Type B pancreatic cell (in vitro differentiated cells): ENCODE measurements around the gene IQCN. TPM values are rescaled to one million over a fixed set of nuclear protein-coding genes. Genes with fewer than 3 reads are reported as not detected.

Experiments
- DNase-seq: peaks from one replicate; pipeline ENCODE4 v3.0.0; 2021; ENCODE audit warnings: mixed read lengths; ENCODE audit not compliant: unreplicated experiment; ENCODE audit errors: extremely low spot score
- H3K27ac Mint-ChIP-seq: 2 replicates; pipeline ENCODE4 v1.8.0; 2021; ENCODE audit warnings: mild to moderate bottlenecking, mixed read lengths
- H3K27me3 Mint-ChIP-seq: 2 replicates; pipeline ENCODE4 v1.8.0; 2021; ENCODE audit warnings: mixed read lengths
- H3K36me3 Mint-ChIP-seq: 2 replicates; pipeline ENCODE4 v1.8.0; 2021; ENCODE audit warnings: mixed read lengths
- H3K4me1 Mint-ChIP-seq: one replicate; pipeline ENCODE4 v1.8.0; 2021; ENCODE audit warnings: mixed read lengths; ENCODE audit not compliant: unreplicated experiment
- H3K4me3 Mint-ChIP-seq: 2 replicates; pipeline ENCODE4 v1.8.0; 2021; ENCODE audit warnings: mild to moderate bottlenecking, mixed read lengths
- H3K9me3 Mint-ChIP-seq: 2 replicates; pipeline ENCODE4 v1.8.0; 2021; ENCODE audit warnings: mixed read lengths
- total RNA-seq: library from RNA; stranded (reverse); gene quantifications from 2 replicates; pipeline ENCODE4 v1.2.1, GENCODE V29; 2021; ENCODE audit warnings: low replicate concordance
- TF ChIP-seq, protein P1 (sequence below): fragments of 200-600 bp; sonication (generic); conservative IDR thresholded peaks from 2 replicates; pipeline ENCODE4 v1.5.0; 2021; ENCODE audit warnings: antibody characterized with exemption, mild to moderate bottlenecking

The IQCN gene
- total RNA-seq, 1 donor from 2014 or later: 7.8 TPM

DNA sequence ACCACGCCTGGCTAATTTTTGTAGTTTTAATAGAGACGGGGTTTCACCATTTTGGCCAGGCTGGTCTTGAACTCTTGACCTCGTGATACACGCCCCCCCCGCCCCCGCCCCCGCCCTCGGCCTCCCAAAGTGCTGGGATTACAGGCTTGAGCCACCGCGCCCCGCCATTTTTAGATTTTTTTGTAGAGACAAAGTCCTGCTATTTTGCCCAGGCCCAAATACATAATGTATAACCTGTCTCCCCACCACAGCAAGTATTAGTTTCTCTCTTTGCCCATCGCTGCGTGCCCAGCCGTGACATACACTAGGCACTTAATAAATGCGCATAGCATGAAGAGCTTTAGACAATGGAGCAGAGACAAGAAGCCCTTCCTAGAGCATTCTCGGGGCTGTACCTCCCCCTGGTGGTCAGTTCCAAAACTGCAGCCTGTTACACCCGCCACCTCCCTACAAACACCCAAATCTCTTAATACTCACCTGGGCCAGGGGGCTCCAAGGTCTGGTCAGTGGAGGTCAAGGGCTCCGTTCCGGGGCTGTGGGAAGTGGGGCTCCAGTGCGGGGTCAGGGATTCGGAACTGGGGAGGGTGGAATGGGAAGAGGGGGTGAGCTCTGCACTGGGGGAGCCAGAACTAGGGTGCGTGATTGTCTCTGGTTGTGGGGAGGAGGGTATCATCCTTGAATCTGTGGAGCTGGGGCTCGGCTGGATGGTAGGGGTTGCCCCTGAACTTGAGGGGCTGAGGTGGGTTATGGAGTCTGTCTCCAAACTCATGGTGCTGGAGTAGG is 22.5 kb downstream of the IQCN start:
- Mint-ChIP-seq H3K27me3 (peaks cover 29% of the 10 kb centered on the region), H3K9me3 (no peaks in the 10 kb centered on the region), H3K4me3 (peak overlapping the region; percentile 1), H3K4me1 (peaks cover 6% of the 10 kb centered on the region), H3K27ac (peak overlapping the region; percentile 37), H3K36me3 (no peaks in the 10 kb centered on the region)
- TF ChIP-seq, protein P1, sequence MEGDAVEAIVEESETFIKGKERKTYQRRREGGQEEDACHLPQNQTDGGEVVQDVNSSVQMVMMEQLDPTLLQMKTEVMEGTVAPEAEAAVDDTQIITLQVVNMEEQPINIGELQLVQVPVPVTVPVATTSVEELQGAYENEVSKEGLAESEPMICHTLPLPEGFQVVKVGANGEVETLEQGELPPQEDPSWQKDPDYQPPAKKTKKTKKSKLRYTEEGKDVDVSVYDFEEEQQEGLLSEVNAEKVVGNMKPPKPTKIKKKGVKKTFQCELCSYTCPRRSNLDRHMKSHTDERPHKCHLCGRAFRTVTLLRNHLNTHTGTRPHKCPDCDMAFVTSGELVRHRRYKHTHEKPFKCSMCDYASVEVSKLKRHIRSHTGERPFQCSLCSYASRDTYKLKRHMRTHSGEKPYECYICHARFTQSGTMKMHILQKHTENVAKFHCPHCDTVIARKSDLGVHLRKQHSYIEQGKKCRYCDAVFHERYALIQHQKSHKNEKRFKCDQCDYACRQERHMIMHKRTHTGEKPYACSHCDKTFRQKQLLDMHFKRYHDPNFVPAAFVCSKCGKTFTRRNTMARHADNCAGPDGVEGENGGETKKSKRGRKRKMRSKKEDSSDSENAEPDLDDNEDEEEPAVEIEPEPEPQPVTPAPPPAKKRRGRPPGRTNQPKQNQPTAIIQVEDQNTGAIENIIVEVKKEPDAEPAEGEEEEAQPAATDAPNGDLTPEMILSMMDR: peak; percentile 93
- DNase-seq: peak; percentile 80

DNA sequence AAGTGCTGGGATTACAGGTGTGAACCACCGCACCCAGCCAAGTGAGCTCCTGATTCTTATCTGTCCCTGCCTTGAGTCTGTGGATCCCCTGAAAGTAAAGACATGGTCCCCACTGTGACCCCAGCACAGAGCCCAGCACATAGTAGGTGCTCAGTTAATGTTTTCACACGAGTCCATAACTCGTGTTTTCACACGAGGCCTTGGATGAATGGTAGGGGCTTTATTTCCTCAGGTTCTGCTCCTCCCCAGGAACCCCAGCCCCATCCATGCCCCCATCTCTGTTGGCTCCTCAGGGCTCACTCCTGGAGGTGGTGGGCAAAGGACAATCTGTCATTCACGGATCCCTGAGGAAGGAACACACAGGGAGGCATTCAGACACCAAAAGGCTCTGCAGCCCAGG is 24.4 kb downstream of the IQCN start:
- DNase-seq: no peak
- no peaks in the 10 kb centered on the region for H3K36me3 Mint-ChIP-seq
- TF ChIP-seq, protein P1: no peak
- peaks cover 6% of the 10 kb centered on the region for H3K4me1 Mint-ChIP-seq
- peaks cover 26% of the 10 kb centered on the region for H3K27me3 Mint-ChIP-seq
- no peak overlapping the region for H3K4me3 Mint-ChIP-seq
- no peaks in the 10 kb centered on the region for H3K9me3 Mint-ChIP-seq
- H3K27ac Mint-ChIP-seq: no peak overlapping the region

DNA sequence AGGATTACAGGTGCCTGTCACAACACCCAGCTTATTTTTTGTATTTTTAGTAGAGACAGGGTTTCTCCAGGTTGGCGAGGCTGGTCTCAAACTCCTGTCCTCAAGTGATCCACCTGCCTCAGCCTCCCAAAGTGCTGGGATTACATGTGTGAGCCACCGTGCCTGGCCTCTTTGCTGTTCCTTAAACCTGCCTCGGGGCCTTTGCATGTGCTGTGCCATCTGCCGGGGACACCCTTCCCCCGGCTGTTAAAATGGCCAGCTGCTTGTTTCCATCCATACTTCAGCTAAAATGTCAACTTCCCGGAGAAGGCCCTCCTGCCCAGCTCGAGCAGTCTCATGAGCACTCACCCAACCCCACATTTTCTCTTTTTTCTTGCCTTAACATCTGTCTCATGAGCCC is 29.0 kb downstream of the IQCN start:
- no peak overlapping the region for H3K4me3 Mint-ChIP-seq
- peaks cover 10% of the 10 kb centered on the region for H3K27me3 Mint-ChIP-seq
- no peak overlapping the region for H3K27ac Mint-ChIP-seq
- no peaks in the 10 kb centered on the region for H3K36me3 Mint-ChIP-seq
- H3K4me1 Mint-ChIP-seq: no peaks in the 10 kb centered on the region
- no peaks in the 10 kb centered on the region for H3K9me3 Mint-ChIP-seq
- TF ChIP-seq, protein P1: no peak
- no peak for DNase-seq

- TF ChIP-seq, protein P1: no peak
- no peak for DNase-seq
- Mint-ChIP-seq H3K36me3 (no peaks in the 10 kb centered on the region), H3K4me1 (no peaks in the 10 kb centered on the region), H3K9me3 (no peaks in the 10 kb centered on the region), H3K4me3 (no peak overlapping the region), H3K27ac (no peak overlapping the region), H3K27me3 (peaks cover 36% of the 10 kb centered on the region)
Measured at GRCh38 chr19:18239303-18239702, 34.9 kb downstream of the IQCN start.

DNA sequence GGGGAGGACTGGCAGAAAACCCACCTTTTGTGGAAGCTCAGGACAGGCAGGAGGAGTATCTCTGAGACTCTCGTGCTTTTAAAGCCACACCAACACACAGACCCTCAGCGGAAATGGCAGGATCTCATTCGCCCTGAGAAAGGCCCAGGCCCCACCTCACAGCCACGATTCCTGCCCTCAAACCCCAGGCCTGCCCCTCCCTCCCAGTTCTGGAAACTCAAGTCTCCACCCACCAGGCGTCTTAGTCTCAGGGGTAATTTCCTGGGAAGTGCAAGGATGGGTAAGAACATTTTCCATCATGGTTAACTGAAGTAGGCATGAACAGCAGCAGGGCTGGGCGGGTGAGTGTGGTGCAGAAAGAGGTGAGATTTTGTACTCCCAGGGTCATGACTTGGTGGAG is 40.1 kb downstream of the IQCN start:
- TF ChIP-seq, protein P1: no peak
- no peaks in the 10 kb centered on the region for H3K4me1 Mint-ChIP-seq
- no peak overlapping the region for H3K4me3 Mint-ChIP-seq
- peaks cover 60% of the 10 kb centered on the region for H3K27me3 Mint-ChIP-seq
- no peak overlapping the region for H3K27ac Mint-ChIP-seq
- peaks cover 6% of the 10 kb centered on the region for H3K9me3 Mint-ChIP-seq
- H3K36me3 Mint-ChIP-seq: no peaks in the 10 kb centered on the region
- DNase-seq: no peak
